Placental pericyte (primary cell): Measurements from ENCODE around the gene CGB8. TPM values are rescaled to one million over a fixed set of nuclear protein-coding genes. Genes with fewer than 3 reads are reported as not detected.

ENCODE experiments used
- small RNA-seq: library from RNA; depleted of rRNA; stranded (forward); fragments of <200 nt; gene quantifications from one replicate; pipeline ENCODE3, GENCODE V24; 2012; ENCODE audit warnings: low replicate concordance
- total RNA-seq: library from RNA; depleted of rRNA; stranded (reverse); fragments of >200 nt; gene quantifications from 2 replicates; pipeline ENCODE4 v1.2.3, GENCODE V29; 2012

CGB8 gene
- not detected in 2 replicates for total RNA-seq

DNA sequence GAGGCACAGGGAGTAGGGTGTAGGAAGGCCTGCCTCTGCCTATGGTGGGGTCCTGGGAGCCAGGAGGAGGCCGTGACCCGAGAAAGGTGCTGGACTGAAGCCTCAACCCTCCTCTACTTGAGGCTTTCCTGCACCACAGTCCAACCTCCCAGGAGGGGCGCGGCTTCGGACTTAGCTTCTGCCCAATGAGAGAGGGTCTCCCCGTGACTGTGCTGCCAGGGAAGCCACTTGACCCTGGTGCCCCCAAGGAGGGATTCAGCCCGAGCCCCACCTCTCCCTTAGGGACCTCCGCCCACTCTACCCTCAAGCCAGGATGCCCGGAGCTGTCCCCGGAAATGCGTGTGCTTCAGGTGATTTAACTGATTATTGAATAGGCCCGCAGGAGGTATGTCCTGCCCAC is at the start of gene CGB8:
Gene CGB8, minus strand, starts transcription at position 101 of the 400 bp plus-strand sequence. CDS start 372 bp downstream, outside the sequence.

DNA sequence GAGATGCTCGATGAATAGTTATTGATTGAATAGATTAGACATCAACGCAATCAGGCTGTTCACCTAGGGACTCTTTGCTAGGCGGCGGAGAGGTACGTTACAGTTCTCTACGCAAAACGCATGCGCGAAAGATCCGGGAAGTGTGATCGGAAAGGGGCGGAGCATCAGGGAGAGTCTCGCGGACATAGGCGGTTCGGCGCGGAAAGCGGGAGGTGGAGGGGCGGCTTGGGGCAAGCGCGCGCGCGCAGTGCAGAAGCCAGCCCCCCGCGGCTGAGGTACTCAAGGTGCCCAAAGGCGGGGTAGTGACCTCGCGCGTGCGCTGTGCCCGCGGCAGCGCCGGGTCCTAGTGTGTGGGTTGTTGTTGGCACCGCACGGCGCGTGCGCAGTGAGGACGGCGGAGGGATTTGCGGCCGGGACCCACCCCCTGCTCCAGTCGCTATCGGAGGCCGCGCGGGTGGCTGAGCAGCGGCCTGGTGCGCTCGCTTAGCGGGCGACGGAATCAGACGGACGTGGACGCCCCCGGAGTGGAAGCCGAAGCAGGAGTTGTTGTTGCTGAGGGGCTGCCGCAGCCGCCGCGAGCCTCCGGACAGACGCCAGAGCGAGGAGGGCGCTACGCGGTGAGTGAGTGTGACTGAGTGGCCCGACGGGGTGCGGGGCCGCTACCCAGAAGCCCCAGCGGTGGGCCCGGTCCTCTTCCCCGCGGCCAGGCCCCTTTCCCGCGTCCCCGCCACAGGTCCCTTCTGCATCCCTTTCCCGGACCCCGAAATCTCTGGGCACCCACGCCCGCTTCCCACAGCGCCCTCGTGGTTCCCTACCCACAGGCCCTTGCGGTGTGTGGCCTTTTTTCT is 36.3 kb upstream of the CGB8 start, which contains the start of gene SNRNP70:
Gene SNRNP70, plus strand, starts transcription at position 432 of the 848 bp plus-strand sequence. CDS start 964 bp downstream, outside the sequence.

GRCh38 chr19:49064768-49065611 is 16.1 kb upstream of the CGB8 start, which contains the start of gene NTF4:
TSS of gene NTF4 (minus strand) at chr19:49064818. CDS start at chr19:49061997, 2,821 bp downstream.

DNA sequence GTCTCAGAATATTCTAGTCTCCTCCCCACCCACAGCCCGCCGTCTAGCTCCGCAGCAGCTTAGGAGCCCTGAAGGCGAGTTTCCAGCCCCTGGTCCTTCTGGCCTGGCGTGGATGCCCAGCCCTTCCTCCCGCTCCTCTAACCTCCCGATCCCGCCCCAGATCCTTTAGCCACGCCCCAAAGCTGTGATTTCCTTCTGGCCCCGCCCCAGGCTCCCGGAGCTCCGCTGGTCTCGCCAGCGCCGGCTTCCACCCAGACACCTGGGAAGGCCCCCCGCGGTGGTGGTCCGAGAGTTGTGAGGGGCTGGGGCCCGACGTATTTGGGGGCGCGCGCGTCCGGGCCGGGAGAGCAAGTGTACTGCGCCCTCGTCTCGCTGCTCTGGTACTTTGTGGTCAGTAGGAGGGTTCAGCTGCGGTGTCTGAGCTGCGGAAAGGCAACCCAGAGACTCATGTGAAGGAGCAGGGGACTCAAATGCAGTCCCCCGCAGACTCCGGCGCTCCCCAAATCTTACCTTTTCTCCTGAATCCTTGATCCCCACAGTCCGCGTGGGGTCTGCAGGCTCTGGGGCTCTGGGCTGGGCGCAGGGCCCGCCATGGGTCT is 8.8 kb upstream of the CGB8 start, which contains the start of gene CGB7:
Gene CGB7, minus strand, starts transcription at position 114 of the 599 bp plus-strand sequence. CDS start 2,374 bp downstream, outside the sequence.

GRCh38 chr19:49043548-49043947 is 5.4 kb downstream of the CGB8 start, which contains the start of gene CGB5:
TSS of gene CGB5 (plus strand) at chr19:49043848. CDS start at chr19:49044210, 362 bp downstream.

GRCh38 chr19:49036815-49037214 is 12.1 kb downstream of the CGB8 start, which contains the start of gene CGB1:
TSS of gene CGB1 (minus strand) at chr19:49036895. CDS start at chr19:49036711, 184 bp downstream.

DNA sequence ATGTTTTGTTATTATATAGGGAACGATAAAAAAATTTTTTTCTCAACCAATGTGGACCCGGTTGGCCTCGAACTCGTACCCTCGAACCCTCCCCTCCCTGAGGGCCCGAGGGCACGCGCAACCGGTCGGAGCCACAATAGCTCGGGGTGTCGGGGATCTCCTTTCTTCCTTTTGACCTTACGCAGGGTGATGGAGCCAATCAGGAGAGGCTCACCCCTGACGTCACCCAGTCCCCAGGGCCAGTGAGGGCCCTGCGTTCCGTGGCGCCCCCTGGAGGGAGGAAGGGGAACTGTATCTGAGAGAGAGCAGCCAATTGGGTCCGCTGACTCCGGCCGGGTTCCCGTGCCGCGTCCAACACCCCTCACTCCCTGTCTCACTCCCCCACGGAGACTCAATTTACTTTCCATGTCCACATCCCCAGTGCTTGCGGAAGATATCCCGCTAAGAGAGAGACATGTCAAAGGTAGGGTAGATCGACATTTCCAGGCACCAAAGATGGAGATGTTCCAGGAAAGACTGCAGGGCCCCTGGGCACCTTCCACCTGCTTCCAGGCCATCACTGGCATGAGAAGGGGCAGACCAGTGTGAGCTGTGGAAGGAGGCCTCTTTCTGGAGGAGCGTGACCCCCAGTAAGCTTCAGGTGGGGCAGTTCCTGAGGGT is 17.1 kb downstream of the CGB8 start, which contains the start of gene CGB2:
Gene CGB2, plus strand, starts transcription at position 249 of the 660 bp plus-strand sequence. Its CDS starts 206 bp downstream, at position 455.

DNA sequence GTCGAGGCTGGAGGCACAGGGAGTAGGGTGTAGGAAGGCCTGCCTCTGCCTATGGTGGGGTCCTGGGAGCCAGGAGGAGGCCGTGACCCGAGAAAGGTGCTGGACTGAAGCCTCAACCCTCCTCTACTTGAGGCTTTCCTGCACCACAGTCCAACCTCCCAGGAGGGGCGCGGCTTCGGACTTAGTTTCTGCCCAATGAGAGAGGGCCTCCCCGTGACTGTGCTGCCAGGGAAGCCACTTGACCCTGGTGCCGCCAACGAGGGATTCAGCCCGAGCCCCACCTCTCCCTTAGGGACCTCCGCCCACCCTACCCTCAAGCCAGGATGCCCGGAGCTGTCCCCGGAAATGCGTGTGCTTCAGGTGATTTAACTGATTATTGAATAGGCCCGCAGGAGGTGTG is 24.7 kb downstream of the CGB8 start, which contains the start of gene CGB3:
Gene CGB3, minus strand, starts transcription at position 101 of the 400 bp plus-strand sequence. CDS start 362 bp downstream, outside the sequence.

GRCh38 chr19:49017041-49017665 is 31.8 kb downstream of the CGB8 start, which contains the start of gene LHB:
TSS of gene LHB (minus strand) at chr19:49017091. CDS start at chr19:49017081, 10 bp downstream.

Small RNA genes within 50 kb of the gene (small RNA-seq; reads per million reads assigned to genes)
- 0.20 reads per million for gene MIR6798
- not detected for gene RN7SL708P

Other genes starting within 250 kb of the CGB8 start
- 25.4 and 44.1 TPM in 2 replicates for gene BCAT2, start 238.1 kb downstream of the CGB8 start, total RNA-seq
- 2.3 and 27.8 TPM in 2 replicates for gene HSD17B14, start 212.6 kb downstream of the CGB8 start, total RNA-seq
- gene PLEKHA4, start 180.5 kb downstream of the CGB8 start, total RNA-seq: 5.4 and 6.3 TPM in 2 replicates
- 66.1 and 221 TPM in 2 replicates for gene PPP1R15A, start 176.7 kb downstream of the CGB8 start, total RNA-seq
- under 0.01 and 0.22 TPM in 2 replicates for gene TULP2, start 150.4 kb downstream of the CGB8 start, total RNA-seq
- gene NUCB1, start 148.8 kb downstream of the CGB8 start, total RNA-seq: 129 and 755 TPM in 2 replicates
- gene DHDH, start 115.4 kb downstream of the CGB8 start, total RNA-seq: 0.44 TPM in 1 of 2 replicates, not detected in the other
- gene BAX, start 94.2 kb downstream of the CGB8 start, total RNA-seq: 89.9 and 103 TPM in 2 replicates
- gene FTL, start 83.8 kb downstream of the CGB8 start, total RNA-seq: 1,638 and 6,371 TPM in 2 replicates
- 29.8 and 59.4 TPM in 2 replicates for gene GYS1, start 55.8 kb downstream of the CGB8 start, total RNA-seq
- gene RUVBL2, start 55.2 kb downstream of the CGB8 start, total RNA-seq: 164 and 281 TPM in 2 replicates
- not detected in 2 replicates for gene LHB, start 32.0 kb downstream of the CGB8 start, total RNA-seq
- gene CGB3, start 24.8 kb downstream of the CGB8 start, total RNA-seq: not detected in 2 replicates
- not detected in 2 replicates for gene CGB2, start 17.2 kb downstream of the CGB8 start, total RNA-seq
- not detected in 2 replicates for gene CGB1, start 12.2 kb downstream of the CGB8 start, total RNA-seq
- gene CGB5, start 5.3 kb downstream of the CGB8 start, total RNA-seq: not detected in 2 replicates
- gene CGB7, start 8.6 kb upstream of the CGB8 start, total RNA-seq: 0.14 TPM in 1 of 2 replicates, not detected in the other
- gene NTF4, start 15.7 kb upstream of the CGB8 start, total RNA-seq: not detected in 2 replicates
- not detected in 2 replicates for gene KCNA7, start 23.6 kb upstream of the CGB8 start, total RNA-seq
- gene SNRNP70, start 36.3 kb upstream of the CGB8 start, total RNA-seq: 118 and 186 TPM in 2 replicates
- gene LIN7B, start 65.3 kb upstream of the CGB8 start, total RNA-seq: 3.7 and 5.7 TPM in 2 replicates
- gene C19orf73, start 70.0 kb upstream of the CGB8 start, total RNA-seq: 0.66 and 1.3 TPM in 2 replicates
- gene PPFIA3, start 70.4 kb upstream of the CGB8 start, total RNA-seq: 1.1 and 3.1 TPM in 2 replicates
- gene HRC, start 106.3 kb upstream of the CGB8 start, total RNA-seq: not detected in 2 replicates
- 8.8 and 15.9 TPM in 2 replicates for gene TRPM4, start 108.7 kb upstream of the CGB8 start, total RNA-seq